Small intestine (tissue), 7 donors: ENCODE results near the gene COLQ. TPM values are rescaled to one million over a fixed set of nuclear protein-coding genes. Genes with fewer than 3 reads are reported as not detected.

Experiments used
- DNase-seq, 2 donors: peaks; one replicate each; pipeline versions ENCODE4 v3.0.0 to v3.0.0-alpha.2; 2013
- FAIRE-seq: peaks from 2 replicates; lab custom pipeline; 2012; peaks lifted over from hg19 to GRCh38; lab: Jason Lieb, UNC
- H3K27ac ChIP-seq, 3 donors: one replicate each; pipeline ENCODE4 v1.5.1; 2013; ENCODE audit warnings: low read length in 2 of 3, mild to moderate bottlenecking in 2 of 3, control low read depth in 1 of 3, inconsistent platforms in 1 of 3, low read depth in 1 of 3, moderate library complexity in 1 of 3
- H3K27me3 ChIP-seq, 3 donors: one replicate each; pipeline ENCODE4 v1.6.1; 2013; ENCODE audit warnings: low read length in 3 of 3, inconsistent platforms in 1 of 3; ENCODE audit not compliant: control insufficient read depth in 3 of 3, insufficient read depth in 3 of 3
- H3K36me3 ChIP-seq, 3 donors: one replicate each; pipeline ENCODE4 v1.6.1; 2013; ENCODE audit warnings: low read length in 3 of 3, inconsistent platforms in 1 of 3, low read depth in 1 of 3, mild to moderate bottlenecking in 1 of 3, moderate library complexity in 1 of 3; ENCODE audit not compliant: control insufficient read depth in 3 of 3, insufficient read depth in 2 of 3
- H3K4me1 ChIP-seq, 3 donors: one replicate each; pipeline ENCODE4 v1.6.1; 2013; ENCODE audit warnings: low read length in 2 of 3, inconsistent platforms in 1 of 3, low read depth in 1 of 3, mild to moderate bottlenecking in 1 of 3, moderate library complexity in 1 of 3; ENCODE audit not compliant: control insufficient read depth in 3 of 3, insufficient read depth in 2 of 3
- H3K4me3 ChIP-seq, 3 donors: one replicate each; pipeline ENCODE4 v1.5.1; 2013; ENCODE audit warnings: low read length in 3 of 3, control low read depth in 1 of 3, inconsistent platforms in 1 of 3, low read depth in 1 of 3, mild to moderate bottlenecking in 1 of 3, moderate library complexity in 1 of 3
- H3K9me3 ChIP-seq, 2 donors: one replicate each; pipeline ENCODE4 v1.6.1; 2013; ENCODE audit warnings: low read depth in 1 of 2, low read length in 1 of 2; ENCODE audit not compliant: control insufficient read depth in 2 of 2, insufficient read depth in 1 of 2
- WGBS, 3 donors: extraction: QIAGEN DNeasy Blood & Tissue Kit; methylation state at CpG; one replicate each; pipeline ENCODE4 v1.1.7; 2013; 5-methylcytosine and 5-hydroxymethylcytosine counted together
- polyA plus RNA-seq, 4 donors: library from polyadenylated mRNA; stranded (reverse) in 3 of 4; unstranded in 1 of 4; fragments of 200-250 nt in 3 of 4; fragments of 120-200 nt in 1 of 4; gene quantifications; one replicate each; pipeline versions ENCODE4 v1.2.1 to v1.2.3, GENCODE V29; 2013
- donor health status: healthy with polysubstance abuse.
- donor health status: control.
- donor health status: control.
- donor health status: Bipolar disorder and iron deficiency.
- donor health status: healthy.

COLQ gene
- polyA plus RNA-seq, 4 donors, result 0.81 to 3.6 (median 2.0) TPM

- peaks cover 0 to 3% (median 0%) of the 10 kb centered on the region in 3 donors for H3K4me1 ChIP-seq
- 89 to 93% (median 90%) methylated on average over 4 of the region's 4 CpGs for WGBS, 3 donors
- H3K4me3 ChIP-seq, result no peak overlapping the region
- peak overlapping the region in 1 of 3 donors; percentile 75 for H3K27ac ChIP-seq
- no peaks in the 10 kb centered on the region for H3K9me3 ChIP-seq
- DNase-seq, result peak in 1 of 2 donors; percentile 37
- no peak for FAIRE-seq
- H3K36me3 ChIP-seq, result no peaks in the 10 kb centered on the region
- no peaks in the 10 kb centered on the region for H3K27me3 ChIP-seq
Observed at GRCh38 chr3:15528854-15529537, 7.5 kb upstream of the COLQ start.

- WGBS, 3 donors, result 71 to 79% (median 74%) methylated on average over 4 of the region's 4 CpGs
- H3K4me3 ChIP-seq, result no peak overlapping the region
- no peak for DNase-seq
- H3K27ac ChIP-seq, result no peak overlapping the region
- no peaks in the 10 kb centered on the region for H3K36me3 ChIP-seq
- peaks cover 0 to 3% (median 0%) of the 10 kb centered on the region in 3 donors for H3K4me1 ChIP-seq
- FAIRE-seq, result no peak
- no peaks in the 10 kb centered on the region for H3K9me3 ChIP-seq
- no peaks in the 10 kb centered on the region for H3K27me3 ChIP-seq
Observed at GRCh38 chr3:15527031-15527459, 5.5 kb upstream of the COLQ start.

- no peak overlapping the region for H3K27ac ChIP-seq
- H3K27me3 ChIP-seq, result no peaks in the 10 kb centered on the region
- no peaks in the 10 kb centered on the region for H3K9me3 ChIP-seq
- FAIRE-seq, result no peak
- no peaks in the 10 kb centered on the region for H3K36me3 ChIP-seq
- 89 to 100% (median 90%) methylated on average over 1 of the region's 1 CpG for WGBS, 3 donors
- H3K4me1 ChIP-seq, result peaks cover 0 to 5% (median 0%) of the 10 kb centered on the region in 3 donors
- H3K4me3 ChIP-seq, result no peak overlapping the region
- no peak for DNase-seq
Observed at GRCh38 chr3:15525790-15526189, 4.3 kb upstream of the COLQ start.

GRCh38 chr3:15523660-15524417 lies 2.3 kb upstream of the COLQ start:
- H3K9me3 ChIP-seq, result no peaks in the 10 kb centered on the region
- H3K4me3 ChIP-seq, result no peak overlapping the region
- H3K4me1 ChIP-seq, result peaks cover 0 to 2% (median 0%) of the 10 kb centered on the region in 3 donors
- H3K36me3 ChIP-seq, result no peaks in the 10 kb centered on the region
- no peaks in the 10 kb centered on the region for H3K27me3 ChIP-seq
- FAIRE-seq (no peak), DNase-seq (no peak)
- 80 to 87% (median 83%) methylated on average over 6 of the region's 6 CpGs for WGBS, 3 donors
- H3K27ac ChIP-seq, result no peak overlapping the region

- Histone ChIP-seq H3K27me3 (no peaks in the 10 kb centered on the region), H3K27ac (no peak overlapping the region), H3K9me3 (no peaks in the 10 kb centered on the region), H3K4me3 (no peak overlapping the region), H3K4me1 (peaks cover 0 to 2% (median 0%) of the 10 kb centered on the region in 3 donors), H3K36me3 (peaks cover 0 to 2% (median 0%) of the 10 kb centered on the region in 3 donors)
- DNase-seq (no peak), FAIRE-seq (no peak)
Observed at GRCh38 chr3:15522016-15522415, 510 bp upstream of the COLQ start.

GRCh38 chr3:15520804-15521572 lies 518 bp downstream of the COLQ start:
- Histone ChIP-seq H3K9me3 (no peaks in the 10 kb centered on the region), H3K4me1 (peaks cover 0 to 2% (median 0%) of the 10 kb centered on the region in 3 donors), H3K36me3 (peaks cover 0 to 2% (median 0%) of the 10 kb centered on the region in 3 donors), H3K27me3 (no peaks in the 10 kb centered on the region), H3K4me3 (no peak overlapping the region), H3K27ac (no peak overlapping the region)
- FAIRE-seq (no peak), DNase-seq (no peak)
- 44 to 64% (median 54%) methylated on average over 14 of the region's 14 CpGs for WGBS, 3 donors

- no peak for FAIRE-seq
- no peak overlapping the region for H3K27ac ChIP-seq
- H3K4me1 ChIP-seq, result peaks cover 0 to 2% (median 0%) of the 10 kb centered on the region in 3 donors
- H3K4me3 ChIP-seq, result no peak overlapping the region
- H3K9me3 ChIP-seq, result no peaks in the 10 kb centered on the region
- H3K27me3 ChIP-seq, result no peaks in the 10 kb centered on the region
- no peak for DNase-seq
- peaks cover 0 to 2% (median 0%) of the 10 kb centered on the region in 3 donors for H3K36me3 ChIP-seq
- WGBS, 3 donors, result 45 to 49% (median 47%) methylated on average over 3 of the region's 3 CpGs
Observed at GRCh38 chr3:15520185-15520584, 1.3 kb downstream of the COLQ start.

- Histone ChIP-seq H3K9me3 (no peaks in the 10 kb centered on the region), H3K4me3 (no peak overlapping the region), H3K4me1 (peaks cover 0 to 2% (median 2%) of the 10 kb centered on the region in 3 donors), H3K36me3 (peaks cover 0 to 2% (median 0%) of the 10 kb centered on the region in 3 donors), H3K27ac (no peak overlapping the region), H3K27me3 (no peaks in the 10 kb centered on the region)
- WGBS, 3 donors, result 92 to 99% (median 97%) methylated on average over 4 of the region's 4 CpGs
- DNase-seq (no peak), FAIRE-seq (no peak)
Observed at GRCh38 chr3:15519096-15519495, 2.4 kb downstream of the COLQ start.
